GM12872 (cell line): Measurements from ENCODE around the gene ATMIN.

ENCODE experiments used
- CTCF ChIP-seq: IDR thresholded peaks from 3 replicates; pipeline ENCODE4 v1.5.1; 2011; ENCODE audit warnings: low read depth, mild to moderate bottlenecking, low read length, moderate library complexity; ENCODE audit not compliant: insufficient read depth

ATMIN gene

GRCh38 chr16:81000873-81001272 lies 34.8 kb upstream of the ATMIN start:
- no peak for TF ChIP-seq CTCF

- TF ChIP-seq CTCF: no peak
These were observed 34.3 kb upstream of the ATMIN start for GRCh38 chr16:81001330-81001729.

- TF ChIP-seq CTCF: no peak
These were observed 32.6 kb upstream of the ATMIN start for GRCh38 chr16:81003064-81003463.

GRCh38 chr16:81003610-81004460 lies 31.8 kb upstream of the ATMIN start:
- no peak for TF ChIP-seq CTCF

- peak; percentile 51 for TF ChIP-seq CTCF
These were observed 30.8 kb upstream of the ATMIN start for GRCh38 chr16:81004646-81005353.

GRCh38 chr16:81005610-81006161 lies 30.0 kb upstream of the ATMIN start:
- TF ChIP-seq CTCF: no peak

- TF ChIP-seq CTCF: no peak
These were observed 29.3 kb upstream of the ATMIN start for GRCh38 chr16:81006211-81006812.
